PC-3 (cell line): ENCODE measurements around the gene RAB40AL. TPM values are rescaled to one million over a fixed set of nuclear protein-coding genes. Genes with fewer than 3 reads are reported as not detected.
A peak's percentile ranks its signal among the peaks of the same experiment; 100 is the strongest.
"Not testable (repeated sequence)": the region's sequence is repeated elsewhere in the genome, so short reads cannot be mapped to it uniquely, and the experiment has no call there.

Experiments used
- ATAC-seq: fragments of 200-7000 bp; cut with Tn5 transposase; 2 replicates; pipeline ENCODE4 v1.9.1; 2020; ENCODE audit warnings: mild to moderate bottlenecking, moderate library complexity
- Bru-seq: library from RNA; stranded (reverse); fragments of 400-500 nt; gene quantifications from one replicate; lab custom pipeline; 2021; lab: Mats Ljungman, UMichigan
- BruChase-seq, 2 experiments: library from RNA; stranded (reverse); fragments of 400-500 nt; gene quantifications; one replicate each; lab custom pipeline; 2021; lab: Mats Ljungman, UMichigan
- BruUV-seq: library from RNA; stranded (reverse); fragments of 400-500 nt; replicated peaks from 2 replicates; lab custom pipeline; 2021; lab: Mats Ljungman, UMichigan
- CTCF ChIA-PET: fragments of 300-600 bp; sonication (Branson Sonifier 250); formaldehyde crosslinking; loops from one replicate; lab custom pipeline; 2022; ENCODE audit warnings: antibody characterized with exemption; lab: Charles Lee
- POLR2A ChIA-PET: fragments of 300-600 bp; sonication (Branson Sonifier 250); formaldehyde crosslinking; loops from one replicate; lab custom pipeline; 2022; ENCODE audit warnings: antibody characterized with exemption; ENCODE audit not compliant: unreplicated experiment; lab: Charles Lee
- DNase-seq: peaks from one replicate; pipeline ENCODE4 v3.0.0-alpha.2; 2015
- H2AFZ ChIP-seq: fragments of 300-600 bp; sonication (generic); 2 replicates; pipeline ENCODE4 v1.6.0; 2016; ENCODE audit warnings: antibody characterized with exemption, low read length
- H3F3A ChIP-seq: fragments of 300-600 bp; sonication (generic); one replicate; pipeline ENCODE4 v1.6.0; 2017; ENCODE audit warnings: antibody characterized with exemption, low read length, control low read depth, mild to moderate bottlenecking; ENCODE audit not compliant: unreplicated experiment
- H3K27ac ChIP-seq: fragments of 300-600 bp; sonication (generic); 2 replicates; pipeline ENCODE4 v1.5.1; 2016; ENCODE audit warnings: mild to moderate bottlenecking, low read length
- H3K27me3 ChIP-seq: fragments of 300-600 bp; sonication (generic); 2 replicates; pipeline ENCODE4 v1.6.1; 2016; ENCODE audit warnings: low read length, mixed read lengths
- H3K36me3 ChIP-seq: fragments of 300-600 bp; sonication (generic); 2 replicates; pipeline ENCODE4 v1.6.1; 2016; ENCODE audit warnings: low read depth, mixed run types, low read length, mixed read lengths
- H3K4me1 ChIP-seq: fragments of 300-600 bp; sonication (generic); 2 replicates; pipeline ENCODE4 v1.5.1; 2016; ENCODE audit warnings: low read length; ENCODE audit not compliant: insufficient read depth
- H3K4me2 ChIP-seq: fragments of 300-600 bp; sonication (generic); 2 replicates; pipeline ENCODE4 v1.6.0; 2016; ENCODE audit warnings: low read length
- H3K4me3 ChIP-seq: fragments of 300-600 bp; sonication (generic); 2 replicates; pipeline ENCODE4 v1.5.1; 2016; ENCODE audit warnings: mild to moderate bottlenecking, low read length, mixed read lengths
- H3K79me2 ChIP-seq: fragments of 300-600 bp; sonication (generic); 2 replicates; pipeline ENCODE4 v1.6.1; 2017; ENCODE audit warnings: low read length, mixed read lengths
- H3K9ac ChIP-seq: fragments of 300-600 bp; sonication (generic); 2 replicates; pipeline ENCODE4 v1.6.0; 2016; ENCODE audit warnings: mild to moderate bottlenecking, low read length
- H3K9me2 ChIP-seq: fragments of 300-600 bp; sonication (generic); replicated peaks from 2 replicates; pipeline ENCODE4 v1.6.1; 2016; ENCODE audit warnings: mixed run types, low read length, mixed read lengths
- H3K9me3 ChIP-seq: fragments of 300-600 bp; sonication (generic); 2 replicates; pipeline ENCODE4 v1.6.1; 2016; ENCODE audit warnings: low read length, mixed read lengths
- H4K20me1 ChIP-seq: fragments of 300-600 bp; sonication (generic); 2 replicates; pipeline ENCODE4 v1.6.1; 2016; ENCODE audit warnings: low read length, mixed read lengths
- CTCF ChIP-seq: fragments of 300-600 bp; sonication (generic); conservative IDR thresholded peaks from 2 replicates; pipeline ENCODE4 v1.5.1; 2017; ENCODE audit warnings: antibody characterized with exemption, low read depth, mild to moderate bottlenecking, low read length
- EZH2 ChIP-seq: fragments of 300-600 bp; sonication (generic); IDR thresholded peaks from one replicate; pipeline ENCODE4 v1.6.1; 2017; ENCODE audit warnings: antibody characterized with exemption, mild to moderate bottlenecking, low read length; ENCODE audit not compliant: unreplicated experiment
- EZH2phosphoT487 ChIP-seq: fragments of 300-600 bp; sonication (generic); IDR thresholded peaks from 2 replicates; pipeline ENCODE4 v1.6.1; 2018; ENCODE audit warnings: mild to moderate bottlenecking, antibody characterized with exemption, low read length, borderline replicate concordance
- intact Hi-C: fragments of 100-400 bp; cut with micrococcal nuclease; formaldehyde crosslinking; loops from 2 replicates; pipeline ENCODE4 v1.9.0; 2023
- long read RNA-seq: library from polyadenylated mRNA; unstranded; transcript quantifications from one replicate; pipeline ENCODE4 v2.0.0, GENCODE V29; 2021; ENCODE audit not compliant: unreplicated experiment
- total RNA-seq: library from RNA; depleted of rRNA; stranded (reverse); fragments of >200 nt; gene quantifications from 2 replicates; pipeline ENCODE4 v1.2.3, GENCODE V29; 2014; rRNA removed

The RAB40AL gene
- 0.40 and 0.55 TPM in 2 replicates for total RNA-seq
- percentile 59 among the genes with signal in this experiment for Bru-seq, nascent RNA
- percentile 62 among the genes with signal in this experiment for BruChase-seq, experiment 1, labeled RNA remaining after a 6-hour chase
- percentile 79 among the genes with signal in this experiment for BruChase-seq, experiment 2, labeled RNA remaining after a 2-hour chase
- long read RNA-seq: 0 reads

- H3K9me3 ChIP-seq, H3F3A ChIP-seq, H3K36me3 ChIP-seq, H2AFZ ChIP-seq, H3K4me3 ChIP-seq, ATAC-seq, H3K9ac ChIP-seq, DNase-seq, CTCF ChIA-PET, H3K27me3 ChIP-seq, H3K4me2 ChIP-seq, BruUV-seq, H3K9me2 ChIP-seq, H3K27ac ChIP-seq, POLR2A ChIA-PET, intact Hi-C loops, H4K20me1 ChIP-seq, H3K79me2 ChIP-seq: not testable (repeated sequence)
- H3K4me1 ChIP-seq: peaks cover 22% of the 10 kb centered on the region
Measured at GRCh38 chrX:102936972-102937371, at the start of gene RAB40AL. RAB40AL (plus strand) TSS chrX:102937272; CDS start chrX:102937319, 47 bp downstream.

GRCh38 chrX:102887687-102888086, 49.4 kb upstream of the RAB40AL start:
- no TSS peak for BruUV-seq
- POLR2A ChIA-PET: no interaction called here
- H3K79me2 ChIP-seq: no peaks in the 10 kb centered on the region

GRCh38 chrX:102892103-102892502, 45.0 kb upstream of the RAB40AL start:
- Histone ChIP-seq H3K9me2 (no peaks in the 10 kb centered on the region), H3F3A (peaks cover 5% of the 10 kb centered on the region), H3K9ac (no peak overlapping the region), H3K27ac (peak overlapping the region; percentile 36; the same call in 1 of the 2 replicates), H4K20me1 (no peaks in the 10 kb centered on the region), H3K9me3 (no peaks in the 10 kb centered on the region), H2AFZ (no peak overlapping the region), H3K4me2 (peak overlapping the region; percentile 8), H3K4me1 (peaks cover 26% of the 10 kb centered on the region), H3K79me2 (no peaks in the 10 kb centered on the region), H3K27me3 (no peaks in the 10 kb centered on the region), H3K36me3 (no peaks in the 10 kb centered on the region), H3K4me3 (no peak overlapping the region)
- DNase-seq (peak; percentile 90), ATAC-seq (peak; percentile 96)
- ChIA-PET POLR2A (no interaction called here), CTCF (interaction anchor here (0.7 to 1.4 kb wide), 2 partner anchors 8 to 123 kb away, joined by 3 to 6 read pairs; no protein-coding TSS in a partner anchor)
- BruUV-seq: no TSS peak
- TF ChIP-seq EZH2 (no peak), EZH2phosphoT487 (no peak), CTCF (no peak)
- intact Hi-C loops: no loop called here

More at GRCh38 chrX:102887687-102888086, 49.4 kb upstream of the RAB40AL start:
- Histone ChIP-seq H3F3A (peaks cover 5% of the 10 kb centered on the region), H3K27ac (no peak overlapping the region), H3K4me1 (peaks cover 22% of the 10 kb centered on the region), H2AFZ (no peak overlapping the region), H3K27me3 (no peaks in the 10 kb centered on the region), H3K4me3 (no peak overlapping the region), H3K9ac (no peak overlapping the region), H3K9me2 (no peaks in the 10 kb centered on the region), H3K4me2 (no peak overlapping the region), H3K36me3 (no peaks in the 10 kb centered on the region), H4K20me1 (no peaks in the 10 kb centered on the region), H3K9me3 (no peaks in the 10 kb centered on the region)
- TF ChIP-seq EZH2phosphoT487 (no peak), EZH2 (no peak), CTCF (no peak)
- DNase-seq (no peak), ATAC-seq (no peak)
- CTCF ChIA-PET: no interaction called here
- intact Hi-C loops: no loop called here
